ENCODE measurements around the gene DAZAP1.
"Not testable (repeated sequence)": the region's sequence is repeated elsewhere in the genome, so short reads cannot be mapped to it uniquely, and the experiment has no call there.

Gene DAZAP1

DNA sequence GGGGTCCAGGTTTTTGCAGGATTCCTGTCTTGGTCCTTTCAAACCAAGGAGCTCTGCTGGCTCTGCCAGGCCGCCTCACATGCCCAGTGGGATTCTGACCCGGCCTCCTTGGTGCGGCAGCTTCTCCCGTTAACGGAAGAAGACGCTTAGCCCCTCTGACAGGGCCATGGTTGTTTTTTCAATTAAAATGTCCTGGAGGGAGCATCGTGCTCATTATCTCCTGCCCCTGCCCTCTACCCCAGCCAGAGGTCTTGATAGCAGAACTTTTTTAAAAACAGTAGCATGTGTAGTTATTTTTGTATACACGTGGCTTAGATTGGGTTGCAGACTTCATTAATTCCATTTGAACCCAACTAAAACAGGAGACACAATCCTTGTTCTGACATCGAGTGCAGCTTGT is 19.4 kb downstream of the DAZAP1 start:
- DNase-seq: no peak

DNA sequence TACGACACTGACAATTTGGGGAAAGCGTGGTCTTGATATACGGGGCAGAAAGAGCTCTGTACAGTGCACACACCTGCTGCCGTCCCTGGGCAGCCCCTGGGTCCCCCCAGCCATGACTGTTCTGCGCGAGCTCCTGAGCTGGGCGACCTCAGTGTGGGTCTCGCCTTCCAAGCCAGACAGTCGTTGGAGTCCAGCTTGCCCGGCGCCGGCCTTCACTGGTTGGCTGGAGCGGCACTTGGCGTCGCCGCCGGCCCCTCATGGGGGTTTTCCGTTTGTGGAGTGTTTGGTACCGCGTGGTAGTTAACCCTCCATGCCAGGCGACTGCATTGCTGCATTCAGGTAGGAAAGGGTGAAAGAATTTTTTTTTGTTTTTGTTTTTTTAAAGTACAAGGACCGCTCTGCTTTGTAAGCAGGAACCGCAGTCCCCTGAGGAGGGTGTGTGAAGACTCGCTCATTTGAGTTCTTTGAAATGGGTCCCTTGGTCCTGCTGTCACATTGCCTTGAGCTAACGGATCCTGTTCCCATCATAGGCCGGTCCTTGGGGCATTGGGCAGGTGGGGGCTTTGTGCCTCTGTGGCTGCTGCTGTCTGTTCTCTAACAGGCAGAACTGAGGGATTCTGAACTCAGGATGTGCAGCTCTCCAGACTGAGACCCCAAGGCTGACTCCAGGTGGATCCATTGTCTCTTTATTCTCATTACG is 20.0 kb downstream of the DAZAP1 start:
- DNase-seq: no peak

DNA sequence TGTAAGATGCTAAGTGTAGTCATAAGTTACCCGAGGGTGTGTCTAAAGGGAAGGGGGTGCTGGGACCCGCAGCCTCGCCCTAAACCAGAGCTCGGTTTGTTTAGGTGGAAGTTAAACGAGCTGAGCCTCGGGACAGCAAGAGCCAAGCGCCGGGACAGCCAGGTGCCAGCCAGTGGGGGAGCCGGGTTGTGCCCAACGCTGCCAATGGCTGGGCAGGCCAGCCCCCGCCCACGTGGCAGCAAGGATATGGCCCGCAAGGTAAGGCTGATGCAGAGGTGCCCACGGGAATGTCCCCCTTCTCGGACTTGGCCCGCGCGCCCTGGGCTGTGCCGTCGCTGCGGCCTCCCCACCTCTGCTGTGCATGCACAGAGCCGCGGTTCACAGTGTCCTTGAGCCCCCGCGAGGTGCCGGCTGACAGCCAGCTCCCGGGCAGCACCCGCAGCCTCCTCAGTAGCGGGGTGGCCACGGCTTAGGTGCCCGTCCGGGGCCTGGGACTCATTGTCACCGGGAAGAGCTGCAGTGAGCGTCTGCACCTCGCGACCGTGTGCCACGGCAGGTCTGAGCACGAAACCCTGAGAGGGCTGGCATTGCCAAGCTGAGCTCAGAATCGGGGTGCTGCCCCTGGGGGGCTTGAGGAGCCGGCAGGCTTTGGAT is 21.5 kb downstream of the DAZAP1 start:
- no peak for DNase-seq

DNA sequence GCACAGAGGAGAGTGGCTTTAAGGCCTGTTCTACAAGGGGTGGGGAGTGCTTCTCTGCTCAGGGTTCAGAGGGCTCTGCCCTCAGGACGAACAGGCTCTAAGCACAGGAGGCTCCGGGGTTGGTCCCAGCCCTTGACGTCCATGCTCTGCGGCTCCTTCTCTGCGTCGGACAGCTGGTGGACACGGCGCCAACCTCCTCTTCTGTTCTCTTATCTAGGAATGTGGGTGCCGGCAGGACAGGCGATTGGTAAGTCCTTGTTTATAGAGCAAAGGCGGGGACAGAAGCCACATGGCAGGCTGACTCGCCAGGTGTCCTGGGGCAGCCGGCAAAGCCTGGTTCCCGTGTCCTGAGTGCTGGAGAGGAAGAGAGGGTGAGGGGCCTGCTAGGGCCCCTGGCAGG is 22.4 kb downstream of the DAZAP1 start:
- DNase-seq: no peak

DNA sequence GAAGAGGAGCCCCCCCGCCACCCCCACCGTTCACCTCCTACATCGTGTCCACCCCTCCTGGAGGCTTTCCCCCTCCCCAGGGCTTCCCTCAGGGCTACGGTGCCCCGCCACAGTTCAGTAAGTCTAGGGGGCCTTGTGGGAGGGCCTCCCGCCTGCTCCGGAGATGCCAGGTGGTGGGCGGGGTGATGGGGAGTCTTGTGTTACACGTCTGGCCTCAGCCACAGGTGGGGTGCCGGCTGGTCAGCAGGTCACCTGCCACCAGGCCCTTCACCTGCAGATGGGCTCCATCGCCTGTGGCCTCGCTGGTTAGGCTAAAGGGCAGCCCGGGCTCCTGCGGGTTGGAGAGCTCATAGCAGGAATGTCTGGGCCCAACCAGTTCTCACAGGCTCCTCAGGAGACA is 22.9 kb downstream of the DAZAP1 start:
- no peak for DNase-seq

DNA sequence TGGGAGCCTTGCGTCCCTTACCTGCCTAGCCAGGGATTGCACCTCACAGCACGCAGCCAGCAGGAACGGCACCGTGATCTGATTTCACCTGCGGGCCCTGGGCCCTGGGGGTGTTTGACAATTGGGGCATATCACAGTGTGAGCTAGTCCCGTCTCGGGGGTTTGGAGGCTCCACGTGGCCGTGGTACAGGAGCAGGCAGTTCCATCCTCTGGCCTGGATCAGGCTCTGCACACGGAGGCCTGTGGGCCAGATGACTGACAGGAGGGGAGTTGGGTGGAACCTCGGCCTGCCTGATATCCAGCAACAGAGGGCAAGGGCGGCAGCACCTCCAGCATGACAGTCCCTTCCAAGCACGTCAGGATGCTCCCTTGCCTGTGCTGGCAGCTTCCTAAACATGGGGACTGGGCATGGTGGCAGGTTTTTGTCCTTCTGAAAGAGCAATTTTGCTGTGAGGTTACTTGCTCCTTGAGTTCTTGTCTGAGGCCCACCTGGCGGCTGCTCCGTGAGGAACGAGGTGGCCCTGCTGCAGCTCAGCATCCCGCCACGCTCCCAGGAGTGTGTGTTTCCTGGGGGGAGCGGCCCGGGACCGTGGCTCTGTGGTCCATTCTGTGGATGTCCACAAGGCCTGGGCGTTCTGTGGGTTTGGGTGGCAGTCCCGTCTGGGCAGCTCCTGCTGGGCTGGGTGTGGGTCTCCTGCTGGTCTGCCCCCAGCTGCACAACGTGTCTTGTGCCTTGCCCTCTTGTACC is 24.5 kb downstream of the DAZAP1 start:
- no peak for DNase-seq

DNA sequence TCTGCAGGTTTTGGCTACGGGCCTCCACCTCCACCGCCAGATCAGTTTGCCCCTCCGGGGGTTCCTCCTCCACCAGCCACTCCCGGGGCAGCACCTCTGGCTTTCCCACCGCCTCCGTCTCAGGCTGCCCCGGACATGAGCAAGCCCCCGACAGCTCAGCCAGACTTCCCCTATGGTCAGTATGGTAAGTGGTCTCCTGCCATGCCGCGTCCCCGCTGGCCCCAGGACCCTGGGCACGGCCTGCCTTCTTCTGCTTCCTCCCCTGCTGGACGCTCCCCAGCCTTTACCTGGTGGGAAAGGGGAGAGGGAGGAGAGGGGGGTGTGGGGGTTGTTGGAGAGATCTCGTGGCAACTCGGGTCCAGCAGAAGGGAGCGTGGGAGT is 25.1 kb downstream of the DAZAP1 start:
- no peak for DNase-seq

DNA sequence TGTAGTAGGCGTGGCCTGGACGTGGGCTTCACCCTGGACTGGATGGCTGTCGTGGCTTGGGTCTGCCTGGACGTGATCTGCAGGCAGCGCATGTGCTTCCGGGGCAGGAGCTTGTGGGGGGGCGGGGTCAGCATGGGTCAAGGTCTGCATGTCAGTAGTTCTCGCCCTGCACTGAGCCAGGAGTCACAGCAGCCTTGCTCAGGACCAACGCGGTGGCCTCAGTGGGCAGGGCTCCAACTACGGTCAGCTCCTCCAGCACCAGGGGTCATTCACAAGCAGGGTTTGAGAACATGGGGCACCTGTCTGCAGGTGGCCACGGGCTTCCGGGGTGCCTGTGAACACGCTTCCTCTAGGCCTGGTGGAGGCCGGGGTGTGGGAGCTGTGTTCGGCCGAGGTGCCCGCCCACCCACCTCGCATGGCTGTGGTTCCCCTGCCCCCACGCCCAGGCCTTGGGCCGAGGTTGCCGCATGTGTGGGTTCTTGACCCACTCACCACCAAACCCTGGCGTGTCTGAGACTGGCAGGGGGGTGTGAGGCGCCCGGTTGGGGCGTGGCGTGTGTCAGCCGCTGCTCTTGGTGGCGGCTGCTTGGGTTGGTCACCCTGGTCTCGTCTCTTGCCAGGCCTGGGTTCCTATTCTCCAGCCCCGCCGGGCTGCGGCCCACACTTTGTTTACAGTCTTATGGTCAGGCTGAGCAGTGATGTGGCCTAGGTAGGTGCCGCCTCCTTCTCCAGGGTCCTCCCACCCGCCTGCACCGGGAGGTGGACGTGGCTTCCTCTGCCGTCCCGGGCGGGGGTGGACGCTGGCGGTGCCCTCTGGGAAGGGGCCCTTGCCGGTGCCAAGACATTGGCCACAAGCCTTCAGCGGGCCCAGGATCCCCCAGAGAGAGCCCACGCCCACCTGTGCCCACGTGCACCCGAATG is 26.0 kb downstream of the DAZAP1 start:
- no peak for DNase-seq

DNA sequence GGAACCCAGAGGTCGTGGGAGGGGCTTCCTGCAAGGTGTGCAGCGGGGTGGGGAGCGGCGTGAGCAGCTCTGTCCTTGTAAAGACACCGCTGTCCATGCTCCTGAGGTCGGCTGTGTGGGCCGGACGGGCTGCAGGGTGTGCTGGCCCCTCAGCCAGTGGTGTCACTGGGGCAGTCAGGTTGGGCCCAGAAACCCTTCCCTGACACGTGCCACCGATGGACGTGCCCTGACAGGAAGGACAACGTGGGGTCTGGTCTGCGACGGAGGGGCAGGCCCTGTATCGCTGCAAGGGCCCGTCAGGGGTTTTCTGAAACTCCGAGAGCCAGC is 26.6 kb downstream of the DAZAP1 start:
- DNase-seq: no peak

DNA sequence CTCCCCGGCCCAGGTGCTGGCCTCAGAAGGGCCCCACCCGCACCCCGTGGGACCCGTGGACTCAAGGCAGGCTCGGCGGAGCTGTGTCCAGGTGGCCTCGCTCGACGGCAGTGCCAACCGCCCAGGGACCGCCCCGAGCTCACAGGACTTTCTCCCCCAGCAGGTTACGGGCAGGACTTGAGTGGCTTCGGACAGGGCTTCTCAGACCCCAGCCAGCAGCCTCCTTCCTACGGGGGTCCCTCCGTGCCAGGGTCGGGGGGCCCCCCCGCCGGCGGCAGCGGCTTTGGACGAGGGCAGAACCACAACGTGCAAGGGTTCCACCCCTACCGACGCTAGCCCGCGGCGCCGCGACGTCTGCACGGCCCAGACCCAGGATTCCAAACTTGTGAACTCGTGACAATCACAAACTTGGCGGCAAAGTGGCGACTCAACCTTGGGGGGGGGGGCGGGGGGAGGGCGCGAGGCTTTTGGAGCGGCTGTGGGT is 27.2 kb downstream of the DAZAP1 start:
- DNase-seq: no peak

DNA sequence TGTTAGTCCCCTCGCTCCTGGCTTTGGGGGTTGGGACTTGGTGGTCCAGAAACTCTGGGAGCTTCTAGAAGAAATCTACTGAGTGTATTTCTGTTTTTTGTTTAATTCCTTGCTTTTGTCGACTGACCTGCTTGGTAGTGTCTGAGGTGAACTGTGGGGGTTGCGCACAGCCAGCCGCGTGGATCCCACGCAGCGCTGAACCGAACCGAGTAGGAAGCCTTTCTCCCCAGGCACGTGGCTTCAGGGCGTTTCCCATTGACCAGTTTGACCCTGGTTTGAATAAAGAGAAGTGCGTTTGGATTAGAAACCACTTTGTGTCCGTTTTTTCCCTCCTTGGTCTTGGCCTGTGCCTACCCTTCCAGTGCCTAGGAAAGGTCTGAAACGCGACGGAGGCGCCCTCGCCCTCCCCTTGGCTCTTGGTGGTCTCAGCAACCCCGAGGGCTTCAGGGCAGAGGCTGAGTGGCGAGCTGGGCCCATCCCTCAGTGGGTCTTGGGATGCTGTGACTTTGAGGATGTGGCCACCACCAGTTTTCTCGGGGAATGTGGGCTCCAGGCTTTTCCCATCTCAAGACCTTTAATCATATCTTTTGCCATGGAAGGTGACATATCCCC is 28.1 kb downstream of the DAZAP1 start:
- no peak for DNase-seq

DNA sequence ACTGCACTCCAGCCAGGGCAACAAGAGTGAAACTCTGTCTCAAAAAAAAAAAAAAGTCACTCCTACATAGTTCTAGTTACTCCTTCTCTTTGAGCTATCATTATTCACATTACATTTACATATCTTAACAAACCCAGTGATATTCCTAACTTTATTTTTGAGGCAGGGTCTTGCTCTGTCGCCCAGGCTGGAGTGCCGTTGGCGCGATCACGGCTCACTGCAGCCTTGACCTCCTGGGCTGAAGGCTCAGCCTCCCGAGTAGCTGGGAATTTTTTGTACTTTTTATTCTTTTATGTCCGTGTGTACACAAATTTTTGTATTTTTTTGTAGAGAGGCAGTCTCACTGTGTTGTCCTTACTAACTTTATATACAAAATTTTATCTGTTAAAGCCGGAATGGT is 30.2 kb downstream of the DAZAP1 start:
- no peak for DNase-seq

DNA sequence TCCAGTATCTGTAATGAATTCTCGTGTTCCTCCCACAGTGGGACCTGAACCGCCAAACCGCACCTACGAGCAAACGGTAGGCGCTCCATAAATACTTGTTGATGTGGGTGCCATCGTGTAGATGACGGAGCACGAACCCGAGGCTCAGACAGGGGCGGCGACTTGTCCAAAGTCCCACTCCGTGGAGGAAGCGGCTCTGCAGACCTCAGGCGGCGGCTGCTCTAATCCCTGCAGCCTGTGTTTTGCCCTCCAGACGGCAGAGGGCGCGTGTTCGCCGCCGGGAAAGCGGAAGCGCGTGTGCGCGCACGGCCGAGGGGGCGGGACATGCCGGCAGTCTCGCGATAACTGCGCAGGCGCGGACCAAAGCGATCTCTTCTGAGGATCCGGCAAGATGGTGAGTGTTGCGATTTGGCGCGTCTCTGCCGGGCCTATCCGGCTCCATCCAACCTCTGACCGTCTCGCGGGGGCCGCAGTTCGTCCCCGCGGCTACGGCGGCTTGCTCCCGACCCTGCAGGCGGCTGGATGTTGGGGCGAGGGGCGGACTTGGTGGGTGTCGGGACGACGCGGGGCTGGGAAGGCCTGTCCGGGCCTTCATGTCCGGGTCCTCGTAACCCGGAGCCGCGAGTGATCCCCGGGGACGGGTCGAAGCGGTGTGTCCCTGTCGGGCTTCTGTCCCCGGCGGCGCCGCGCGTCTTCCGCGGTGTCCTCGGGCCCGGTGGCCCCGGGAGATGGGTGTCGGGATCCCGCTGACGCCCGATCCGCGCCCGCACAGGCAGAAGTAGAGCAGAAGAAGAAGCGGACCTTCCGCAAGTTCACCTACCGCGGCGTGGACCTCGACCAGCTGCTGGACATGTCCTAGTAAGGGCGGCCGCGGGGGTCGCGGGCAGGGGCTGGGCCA is 30.9 kb downstream of the DAZAP1 start, which contains the start of gene RPS15:
RPS15 (plus strand) TSS at position 362 of the 898 bp plus-strand sequence; CDS start at position 392, 30 bp downstream.
- peak; percentile 83 for DNase-seq

DNA sequence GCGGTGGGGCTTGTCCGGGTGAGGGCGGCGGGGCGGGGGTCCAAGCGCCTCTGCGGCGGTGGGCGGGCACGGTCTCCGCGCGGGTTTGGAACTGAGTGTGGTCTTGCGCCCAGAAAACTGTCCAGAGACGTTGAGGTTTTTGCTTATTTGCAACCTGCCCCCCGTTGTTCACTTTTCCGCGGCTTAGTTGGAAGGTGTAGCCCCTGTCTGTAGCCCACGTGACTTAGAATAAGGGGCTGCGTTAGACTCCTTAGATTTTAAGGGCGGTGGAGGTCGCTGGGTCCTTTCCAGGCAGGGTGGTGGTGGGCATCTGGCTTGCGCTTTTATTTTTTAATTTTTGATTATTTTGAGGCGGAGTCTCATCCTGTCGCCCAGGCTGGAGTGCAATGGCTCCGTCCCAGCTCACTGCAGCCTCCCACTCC is 31.6 kb downstream of the DAZAP1 start:
- no peak for DNase-seq

DNA sequence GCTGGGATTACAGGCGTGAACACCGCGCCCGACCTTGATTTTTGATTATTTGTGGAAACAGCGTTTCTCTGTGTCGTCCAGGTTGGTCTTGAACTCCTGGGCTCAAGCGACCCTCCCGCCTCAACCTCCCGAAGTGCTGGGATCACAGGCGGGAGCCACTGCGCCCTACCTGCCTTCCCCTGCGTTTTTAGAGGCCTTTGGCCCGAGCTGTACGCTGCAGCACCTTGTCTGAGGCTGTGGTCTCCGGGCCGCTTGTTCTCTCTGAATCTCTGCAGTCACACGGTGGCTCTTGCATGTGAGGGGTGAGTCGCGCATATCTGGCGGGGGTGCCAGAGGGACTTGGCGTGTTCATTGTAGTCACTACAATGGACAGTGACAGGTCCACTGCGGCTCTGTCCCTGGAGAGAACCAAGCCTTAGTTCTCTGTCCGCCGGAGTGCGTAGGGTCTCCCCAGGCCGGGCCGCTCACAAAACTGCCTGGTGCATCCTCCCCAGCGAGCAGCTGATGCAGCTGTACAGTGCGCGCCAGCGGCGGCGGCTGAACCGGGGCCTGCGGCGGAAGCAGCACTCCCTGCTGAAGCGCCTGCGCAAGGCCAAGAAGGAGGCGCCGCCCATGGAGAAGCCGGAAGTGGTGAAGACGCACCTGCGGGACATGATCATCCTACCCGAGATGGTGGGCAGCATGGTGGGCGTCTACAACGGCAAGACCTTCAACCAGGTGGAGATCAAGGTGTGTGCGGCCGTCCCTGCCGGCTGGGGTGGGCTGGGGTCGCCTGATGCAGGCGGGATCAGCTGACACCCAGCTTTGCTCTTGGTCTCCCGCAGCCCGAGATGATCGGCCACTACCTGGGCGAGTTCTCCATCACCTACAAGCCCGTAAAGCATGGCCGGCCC is 32.4 kb downstream of the DAZAP1 start:
- not testable (repeated sequence) for DNase-seq

DNA sequence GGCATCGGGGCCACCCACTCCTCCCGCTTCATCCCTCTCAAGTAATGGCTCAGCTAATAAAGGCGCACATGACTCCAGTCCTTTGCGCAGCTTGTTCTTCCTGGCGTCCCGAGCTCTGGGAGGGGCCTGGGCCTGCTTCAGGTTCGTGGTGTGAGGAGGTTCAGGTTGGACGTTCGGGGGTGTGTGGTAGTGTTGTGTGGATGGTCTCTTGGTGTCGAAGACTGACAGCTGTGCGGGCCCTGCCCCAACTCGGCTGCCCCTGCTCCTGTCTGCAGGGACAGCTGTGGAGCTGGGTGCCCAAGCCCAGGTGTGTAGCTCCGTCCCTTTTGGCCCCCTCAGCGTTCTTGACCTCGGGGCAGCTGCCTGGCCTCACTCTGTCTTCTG is 33.0 kb downstream of the DAZAP1 start:
- DNase-seq: no peak

DNA sequence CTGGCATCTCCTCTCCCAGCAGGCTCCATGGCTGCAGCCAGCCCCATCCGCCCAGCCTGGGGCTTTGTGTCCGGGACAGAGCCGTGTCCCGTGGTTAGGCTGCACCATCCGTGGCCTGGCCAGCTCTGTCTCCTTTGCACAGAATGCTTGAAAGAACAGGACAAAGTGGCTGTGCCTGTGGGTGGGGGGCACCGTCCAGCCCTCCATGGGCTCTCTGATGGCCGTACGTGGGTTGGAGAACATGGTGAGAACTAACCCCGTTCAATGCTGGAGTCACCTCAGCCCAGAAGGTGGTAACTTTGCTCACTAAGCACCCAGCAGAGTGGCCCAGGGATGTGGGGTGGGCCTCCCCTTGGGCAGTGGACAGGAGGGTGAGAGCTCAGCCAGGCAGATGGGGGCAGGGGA is 33.6 kb downstream of the DAZAP1 start:
- no peak for DNase-seq

DNA sequence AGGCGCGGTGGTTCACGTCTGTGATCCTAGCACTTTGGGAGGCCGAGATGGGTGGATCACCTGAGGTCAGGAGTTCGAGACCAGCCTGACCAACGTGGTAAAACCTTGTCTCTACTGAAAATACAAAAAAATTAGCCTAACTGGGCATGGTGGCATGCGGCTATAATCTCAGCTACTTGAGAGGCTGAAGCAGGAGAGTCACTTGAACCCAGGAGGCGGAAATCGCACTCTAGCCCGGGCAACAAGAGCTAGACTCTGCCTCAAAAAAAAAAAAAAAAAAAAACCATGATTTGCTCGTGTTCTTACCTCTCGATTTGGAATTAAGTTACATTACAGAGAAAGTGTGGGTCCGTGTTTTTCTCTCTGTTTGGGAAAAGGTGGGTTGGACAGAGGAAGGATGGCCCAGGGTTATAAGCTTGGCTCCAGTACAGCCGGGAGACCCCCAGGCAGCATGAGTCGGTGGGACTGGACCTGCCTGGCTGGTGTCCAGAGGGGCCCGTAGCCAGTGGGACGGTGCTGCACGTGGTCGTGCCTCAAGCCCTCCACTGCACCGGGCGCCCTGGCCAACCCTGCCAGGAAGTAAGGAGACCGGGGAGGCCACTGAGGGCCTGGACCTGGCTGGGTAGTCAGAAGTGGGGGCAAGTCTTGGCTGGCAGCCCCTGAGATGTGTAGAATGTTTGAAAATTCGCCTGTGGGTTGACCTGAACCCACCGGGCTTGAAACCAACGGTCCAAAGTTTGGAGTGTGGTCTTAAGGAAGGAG is 34.5 kb downstream of the DAZAP1 start:
- no peak for DNase-seq

DNA sequence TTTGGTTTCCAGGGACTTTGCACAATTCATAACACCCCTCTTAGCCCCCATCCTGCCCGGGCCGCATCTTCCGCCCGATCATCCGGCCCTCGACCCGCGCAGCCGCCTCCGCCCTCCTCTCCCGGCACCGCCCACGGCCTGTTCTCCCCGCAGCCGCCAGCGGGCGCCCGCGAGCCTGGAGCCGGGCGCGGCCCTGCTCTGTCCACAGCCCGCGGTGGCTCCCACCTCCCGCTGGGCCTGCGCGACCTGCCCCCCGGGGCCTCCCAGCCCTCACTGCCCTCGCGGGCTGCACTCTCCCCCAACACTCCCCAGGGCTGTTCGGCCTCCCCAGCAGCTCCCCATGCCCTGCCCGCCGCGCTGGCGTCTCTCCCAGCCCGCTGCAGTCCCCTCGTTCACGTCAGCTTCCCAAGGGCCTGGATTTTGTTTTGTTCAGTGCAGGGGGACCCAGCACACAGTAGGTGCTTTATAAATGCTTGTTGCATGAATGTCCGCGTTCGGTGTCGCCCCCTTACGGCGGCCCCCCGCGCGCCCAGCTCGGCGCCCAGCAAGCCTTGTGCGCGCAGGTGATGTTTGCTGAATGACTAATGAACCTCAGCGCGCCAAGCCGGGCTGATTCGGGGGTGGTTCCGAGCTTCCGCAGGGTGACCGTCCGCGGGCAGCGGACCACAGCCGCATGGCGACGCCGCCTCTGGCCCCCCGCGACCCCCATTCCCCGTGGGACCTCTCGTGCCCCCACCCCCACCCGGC is 38.0 kb downstream of the DAZAP1 start:
- peak; percentile 20 for DNase-seq
